GM12874 (cell line): Measurements from ENCODE around the gene TMEM86B.

Experiments
- TF ChIP-seq, protein P1 (sequence below): IDR thresholded peaks from 2 replicates; pipeline ENCODE4 v1.5.1; 2011; ENCODE audit warnings: low read depth, mild to moderate bottlenecking, control low read depth, low read length, moderate library complexity; ENCODE audit not compliant: insufficient read depth

TMEM86B gene

DNA sequence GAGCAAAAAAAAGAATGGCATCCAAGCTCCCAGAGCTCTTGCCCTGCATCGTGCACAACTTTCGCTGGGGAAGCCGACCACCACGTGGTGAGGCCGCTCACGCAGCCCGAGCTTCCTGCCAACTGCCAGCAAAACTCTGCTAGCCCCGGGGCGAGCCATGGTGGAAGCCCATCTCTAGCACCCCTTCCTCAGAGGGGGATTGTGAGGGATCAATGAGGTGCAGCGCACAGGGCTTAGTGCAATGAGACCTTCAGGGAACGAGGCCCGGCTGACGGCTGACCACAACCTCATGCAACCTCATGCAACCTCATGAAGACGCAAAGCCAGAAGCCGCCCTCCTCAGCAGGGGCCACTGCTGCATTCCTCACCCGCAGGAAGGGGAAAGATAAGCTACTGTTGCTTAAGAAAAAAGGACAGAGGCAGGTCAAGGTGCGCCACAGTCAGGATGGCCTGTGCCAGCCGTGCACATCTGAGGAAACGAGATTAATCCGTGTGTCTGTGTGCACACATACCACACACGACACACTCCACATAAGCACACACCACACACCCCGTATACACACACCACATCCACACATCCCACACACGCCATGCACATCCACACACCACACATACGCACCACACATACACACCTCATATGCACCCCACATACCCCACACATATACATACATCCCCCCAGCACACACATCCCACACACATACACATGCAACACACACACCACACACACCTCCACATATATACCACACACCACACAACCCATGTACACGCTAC lies 41.8 kb upstream of the TMEM86B start:
- TF ChIP-seq, protein P1, sequence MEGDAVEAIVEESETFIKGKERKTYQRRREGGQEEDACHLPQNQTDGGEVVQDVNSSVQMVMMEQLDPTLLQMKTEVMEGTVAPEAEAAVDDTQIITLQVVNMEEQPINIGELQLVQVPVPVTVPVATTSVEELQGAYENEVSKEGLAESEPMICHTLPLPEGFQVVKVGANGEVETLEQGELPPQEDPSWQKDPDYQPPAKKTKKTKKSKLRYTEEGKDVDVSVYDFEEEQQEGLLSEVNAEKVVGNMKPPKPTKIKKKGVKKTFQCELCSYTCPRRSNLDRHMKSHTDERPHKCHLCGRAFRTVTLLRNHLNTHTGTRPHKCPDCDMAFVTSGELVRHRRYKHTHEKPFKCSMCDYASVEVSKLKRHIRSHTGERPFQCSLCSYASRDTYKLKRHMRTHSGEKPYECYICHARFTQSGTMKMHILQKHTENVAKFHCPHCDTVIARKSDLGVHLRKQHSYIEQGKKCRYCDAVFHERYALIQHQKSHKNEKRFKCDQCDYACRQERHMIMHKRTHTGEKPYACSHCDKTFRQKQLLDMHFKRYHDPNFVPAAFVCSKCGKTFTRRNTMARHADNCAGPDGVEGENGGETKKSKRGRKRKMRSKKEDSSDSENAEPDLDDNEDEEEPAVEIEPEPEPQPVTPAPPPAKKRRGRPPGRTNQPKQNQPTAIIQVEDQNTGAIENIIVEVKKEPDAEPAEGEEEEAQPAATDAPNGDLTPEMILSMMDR, result no peak

DNA sequence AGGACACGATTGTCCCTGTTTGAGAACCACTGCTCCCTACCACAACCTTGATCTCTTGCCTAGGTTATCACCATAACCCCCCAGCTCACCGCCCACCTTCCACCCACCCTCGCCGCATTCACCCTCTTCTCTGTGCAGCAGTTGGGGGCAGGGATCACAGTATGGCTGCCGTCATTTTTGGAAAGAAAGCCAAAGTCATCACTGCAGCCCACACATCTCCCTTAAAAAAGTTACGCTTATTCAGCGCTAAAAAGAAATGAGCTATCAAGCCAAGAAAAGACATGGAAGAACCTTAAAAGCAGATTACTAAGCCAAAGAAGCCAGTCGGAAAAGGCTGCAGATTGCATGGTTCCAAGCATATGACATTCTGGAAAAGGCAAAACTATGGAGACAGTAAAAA lies 40.7 kb upstream of the TMEM86B start:
- TF ChIP-seq, protein P1, result no peak

DNA sequence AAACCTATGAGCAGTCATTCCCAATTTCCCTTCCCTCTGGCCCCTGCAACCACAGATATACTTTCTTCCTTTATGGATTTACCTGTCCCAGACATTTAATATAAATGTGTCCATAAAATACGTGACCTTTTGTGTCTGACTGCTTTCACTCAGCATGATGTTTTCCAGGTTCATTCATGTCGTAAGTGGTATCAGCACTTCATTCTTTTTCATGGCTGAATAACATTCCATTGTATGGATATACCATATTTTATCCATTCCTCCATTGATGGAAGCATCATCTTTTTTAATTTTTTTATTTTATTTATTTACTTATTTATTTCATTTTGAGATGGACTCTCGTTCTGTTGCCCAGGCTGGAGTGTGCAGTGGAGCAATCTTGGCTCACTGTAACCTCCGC lies 38.3 kb upstream of the TMEM86B start:
- TF ChIP-seq, protein P1, result no peak

GRCh38 chr19:55266404-55266803 lies 37.8 kb upstream of the TMEM86B start:
- TF ChIP-seq, protein P1, result no peak

- TF ChIP-seq, protein P1, result no peak
Measured at GRCh38 chr19:55265723-55266386, 37.3 kb upstream of the TMEM86B start.

DNA sequence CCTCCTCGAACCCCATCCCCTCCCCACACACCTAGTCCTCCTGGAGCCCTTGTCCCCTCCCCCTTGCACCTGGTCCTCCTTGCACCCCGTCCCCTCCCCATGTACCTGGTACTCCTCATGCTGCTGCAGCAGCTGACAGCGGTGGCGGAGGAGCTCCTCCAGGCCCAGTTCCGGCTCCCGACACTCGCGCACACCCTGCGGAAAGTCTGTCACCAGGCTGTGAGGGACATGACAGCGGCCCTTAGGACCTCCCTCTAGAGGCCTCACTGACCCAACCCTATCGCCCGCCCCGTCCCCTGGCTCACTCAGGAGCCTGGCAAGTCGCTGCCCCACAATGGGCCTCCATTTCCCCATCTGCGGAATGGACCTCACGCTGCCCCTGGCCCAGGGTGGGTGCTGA lies 36.6 kb upstream of the TMEM86B start:
- TF ChIP-seq, protein P1, result no peak

GRCh38 chr19:55264531-55264930 lies 36.0 kb upstream of the TMEM86B start:
- TF ChIP-seq, protein P1, result no peak
